GM13976 (cell line): ENCODE measurements around the gene NIPAL4.
"Not testable (repeated sequence)": the region's sequence is repeated elsewhere in the genome, so short reads cannot be mapped to it uniquely, and the experiment has no call there.

Experiments used
- DNase-seq: peaks from one replicate; pipeline ENCODE4 v3.0.0; 2012; ENCODE audit warnings: low spot score
- CTCF ChIP-seq: IDR thresholded peaks from 2 replicates; pipeline ENCODE4 v1.5.1; 2012; ENCODE audit warnings: borderline replicate concordance, mild to moderate bottlenecking; ENCODE audit not compliant: insufficient read depth; ENCODE audit errors: extremely low read depth, missing control alignments, control extremely low read depth
- in situ Hi-C: fragments of 300-500 bp; cut with MboI; formaldehyde crosslinking; loops from one replicate; pipeline ENCODE4 v1.12.0; 2022; ENCODE audit warnings: low sequenced_read_pairs, mixed read lengths, inconsistent platforms; ENCODE audit not compliant: unreplicated experiment

The NIPAL4 gene

DNA sequence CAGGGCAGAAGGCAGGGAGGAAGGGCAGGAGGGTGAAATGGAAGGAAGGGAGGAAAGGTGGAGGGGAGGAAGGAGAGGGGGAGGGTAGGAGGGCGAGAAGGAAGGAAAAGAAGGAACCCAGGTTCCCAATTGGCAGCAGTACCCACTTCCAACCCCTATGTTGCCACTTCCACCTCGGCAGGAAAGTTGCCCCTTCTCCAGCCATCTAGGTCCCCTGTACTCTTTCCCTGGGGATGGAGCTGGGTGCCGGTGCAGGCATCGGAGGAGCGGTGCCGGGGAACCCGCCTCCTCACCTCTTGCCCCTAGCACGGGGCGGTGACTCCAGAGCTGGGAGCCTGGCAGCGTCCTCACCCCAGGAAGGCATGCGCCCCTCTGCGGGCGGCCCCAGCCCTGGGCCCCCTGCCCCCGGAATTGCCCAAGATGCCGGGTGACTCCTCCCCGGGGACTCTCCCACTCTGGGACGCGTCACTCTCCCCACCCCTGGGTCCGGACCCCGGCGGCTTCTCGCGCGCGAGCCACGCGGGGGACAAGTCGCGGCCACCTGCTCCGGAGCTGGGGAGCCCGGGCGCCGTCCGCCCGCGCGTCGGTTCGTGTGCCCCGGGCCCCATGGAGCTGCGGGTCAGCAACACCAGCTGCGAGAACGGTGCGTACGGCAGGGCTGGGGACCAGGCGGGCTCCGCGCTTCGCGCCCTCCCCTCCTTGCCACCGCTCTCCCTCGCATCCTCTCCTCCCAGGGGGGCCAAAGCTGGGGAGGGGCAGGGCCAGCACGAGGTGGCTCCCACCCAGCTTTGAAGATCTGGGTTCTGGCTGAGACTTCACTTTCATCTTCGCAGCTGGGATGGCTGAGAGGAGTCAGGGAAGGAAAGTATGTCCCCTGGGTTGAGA lies at the start of gene NIPAL4:
NIPAL4 (plus strand) TSS at position 499 of the 885 bp plus-strand sequence; CDS start at position 607, 108 bp downstream.
- in situ Hi-C loops: no loop called here
- DNase-seq: peak; percentile 64
- TF ChIP-seq CTCF: no peak

- DNase-seq: no peak
- TF ChIP-seq CTCF: no peak
- in situ Hi-C loops: no loop called here
Observed at GRCh38 chr5:157415838-157416237, 44.2 kb upstream of the NIPAL4 start.

DNA sequence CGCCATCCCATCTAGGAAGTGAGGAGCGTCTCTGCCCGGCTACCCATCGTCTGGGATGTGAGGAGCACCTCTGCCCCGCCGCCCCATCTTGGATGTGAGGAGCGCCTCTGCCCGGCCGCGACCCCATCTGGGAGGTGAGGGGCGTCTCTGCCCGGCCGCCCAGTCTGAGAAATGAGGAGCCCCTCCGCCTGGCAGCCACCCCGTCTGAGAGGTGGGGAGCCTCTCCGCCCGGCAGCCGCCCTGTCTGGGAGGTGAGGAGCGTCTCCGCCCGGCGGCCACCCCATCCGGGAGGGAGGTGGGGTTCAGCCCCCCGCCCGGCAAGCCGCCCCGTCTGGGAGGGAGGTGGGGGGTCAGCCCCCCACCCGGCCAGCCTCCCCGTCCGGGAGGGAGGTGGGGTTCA lies 40.5 kb upstream of the NIPAL4 start:
- DNase-seq, in situ Hi-C loops: not testable (repeated sequence)

DNA sequence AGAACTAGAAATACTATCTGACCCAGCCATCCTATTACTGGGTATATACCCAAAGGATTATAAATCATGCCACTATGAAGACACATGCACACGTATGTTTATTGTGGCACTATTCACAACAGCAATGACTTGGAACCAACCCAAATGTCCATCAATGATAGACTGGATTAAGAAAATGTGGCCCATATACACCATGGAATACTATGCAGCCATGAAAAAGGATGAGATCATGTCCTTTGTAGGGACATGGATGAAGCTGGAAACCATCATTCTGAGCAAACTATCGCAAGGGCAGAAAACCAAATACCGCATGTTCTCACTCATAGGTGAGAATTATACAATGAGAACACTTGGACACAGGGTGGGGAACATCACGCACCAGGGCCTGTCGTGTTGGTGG lies 30.1 kb upstream of the NIPAL4 start:
- not testable (repeated sequence) for DNase-seq
- in situ Hi-C loops: loop anchor here (10.0 kb wide), 1 partner anchor 45 kb away; no protein-coding TSS in a partner anchor

- peak; percentile 37 for TF ChIP-seq CTCF
- DNase-seq: peak; percentile 58
- in situ Hi-C loops: no loop called here
Observed at GRCh38 chr5:157431544-157432200, 28.3 kb upstream of the NIPAL4 start.

- in situ Hi-C loops: no loop called here
- TF ChIP-seq CTCF: no peak
- DNase-seq: no peak
Observed at GRCh38 chr5:157434096-157434495, 25.9 kb upstream of the NIPAL4 start.

- DNase-seq: no peak
- TF ChIP-seq CTCF: no peak
- in situ Hi-C loops: no loop called here
Observed at GRCh38 chr5:157443041-157443549, 16.9 kb upstream of the NIPAL4 start.
